Gastroesophageal sphincter (tissue), 3 donors: ENCODE results near the gene NUP93.

Source experiments
- CTCF ChIP-seq, 4 experiments: fragments of 200-600 bp in 2 of 4; fragments of 450-650 bp in 2 of 4; sonication (generic) in 1 of 4; IDR thresholded peaks; one replicate each; pipeline ENCODE4 v1.5.1; 2017 to 2019; ENCODE audit warnings: antibody characterized with exemption in 4 of 4, mild to moderate bottlenecking in 2 of 4, moderate library complexity in 2 of 4
- POLR2A ChIP-seq, 2 donors: fragments of 450-650 bp; IDR thresholded peaks; one replicate each; pipeline ENCODE4 v1.6.1; 2017; ENCODE audit warnings: antibody characterized with exemption in 2 of 2, mild to moderate bottlenecking in 2 of 2, moderate library complexity in 1 of 2

- TF ChIP-seq CTCF (IDR thresholded peaks at IDR 0.05) (no peak), POLR2A (IDR thresholded peaks at IDR 0.05) (no peak)
These were observed 45.5 kb upstream of the NUP93 start for GRCh38 chr16:56684256-56684925.
